ENCODE results near the gene GABBR2.

GRCh38 chr9:98310752-98311392 lies 397.9 kb downstream of the GABBR2 start:
- TF ChIP-seq TAF1 (IDR thresholded peaks at IDR 0.05; ENCODE audit: borderline replicate concordance, low read depth, low read length) (no peak), POLR2A (IDR thresholded peaks at IDR 0.05; ENCODE audit: low read depth, low read length) (no peak)

Measured in GM12892 (cell line).